PC-3 (cell line): Measurements from ENCODE around the gene IGDCC3. TPM values are rescaled to one million over a fixed set of nuclear protein-coding genes. Genes with fewer than 3 reads are reported as not detected.
"Not testable (repeated sequence)": the region's sequence is repeated elsewhere in the genome, so short reads cannot be mapped to it uniquely, and the experiment has no call there.

ENCODE experiments used
- ATAC-seq: fragments of 200-7000 bp; cut with Tn5 transposase; 2 replicates; pipeline ENCODE4 v1.9.1; 2020; ENCODE audit warnings: mild to moderate bottlenecking, moderate library complexity
- BruUV-seq: library from RNA; stranded (reverse); fragments of 400-500 nt; replicated peaks from 2 replicates; lab custom pipeline; 2021; lab: Mats Ljungman, UMichigan
- CTCF ChIA-PET: fragments of 300-600 bp; sonication (Branson Sonifier 250); formaldehyde crosslinking; loops from one replicate; lab custom pipeline; 2022; ENCODE audit warnings: antibody characterized with exemption; lab: Charles Lee
- POLR2A ChIA-PET: fragments of 300-600 bp; sonication (Branson Sonifier 250); formaldehyde crosslinking; loops from one replicate; lab custom pipeline; 2022; ENCODE audit warnings: antibody characterized with exemption; ENCODE audit not compliant: unreplicated experiment; lab: Charles Lee
- DNase-seq: peaks from one replicate; pipeline ENCODE4 v3.0.0-alpha.2; 2015
- H2AFZ ChIP-seq: fragments of 300-600 bp; sonication (generic); 2 replicates; pipeline ENCODE4 v1.6.0; 2016; ENCODE audit warnings: antibody characterized with exemption, low read length
- H3F3A ChIP-seq: fragments of 300-600 bp; sonication (generic); one replicate; pipeline ENCODE4 v1.6.0; 2017; ENCODE audit warnings: antibody characterized with exemption, low read length, control low read depth, mild to moderate bottlenecking; ENCODE audit not compliant: unreplicated experiment
- H3K27ac ChIP-seq: fragments of 300-600 bp; sonication (generic); 2 replicates; pipeline ENCODE4 v1.5.1; 2016; ENCODE audit warnings: mild to moderate bottlenecking, low read length
- H3K27me3 ChIP-seq: fragments of 300-600 bp; sonication (generic); 2 replicates; pipeline ENCODE4 v1.6.1; 2016; ENCODE audit warnings: low read length, mixed read lengths
- H3K36me3 ChIP-seq: fragments of 300-600 bp; sonication (generic); 2 replicates; pipeline ENCODE4 v1.6.1; 2016; ENCODE audit warnings: low read depth, mixed run types, low read length, mixed read lengths
- H3K4me1 ChIP-seq: fragments of 300-600 bp; sonication (generic); 2 replicates; pipeline ENCODE4 v1.5.1; 2016; ENCODE audit warnings: low read length; ENCODE audit not compliant: insufficient read depth
- H3K4me2 ChIP-seq: fragments of 300-600 bp; sonication (generic); 2 replicates; pipeline ENCODE4 v1.6.0; 2016; ENCODE audit warnings: low read length
- H3K4me3 ChIP-seq: fragments of 300-600 bp; sonication (generic); 2 replicates; pipeline ENCODE4 v1.5.1; 2016; ENCODE audit warnings: mild to moderate bottlenecking, low read length, mixed read lengths
- H3K79me2 ChIP-seq: fragments of 300-600 bp; sonication (generic); 2 replicates; pipeline ENCODE4 v1.6.1; 2017; ENCODE audit warnings: low read length, mixed read lengths
- H3K9ac ChIP-seq: fragments of 300-600 bp; sonication (generic); 2 replicates; pipeline ENCODE4 v1.6.0; 2016; ENCODE audit warnings: mild to moderate bottlenecking, low read length
- H3K9me2 ChIP-seq: fragments of 300-600 bp; sonication (generic); replicated peaks from 2 replicates; pipeline ENCODE4 v1.6.1; 2016; ENCODE audit warnings: mixed run types, low read length, mixed read lengths
- H3K9me3 ChIP-seq: fragments of 300-600 bp; sonication (generic); 2 replicates; pipeline ENCODE4 v1.6.1; 2016; ENCODE audit warnings: low read length, mixed read lengths
- H4K20me1 ChIP-seq: fragments of 300-600 bp; sonication (generic); 2 replicates; pipeline ENCODE4 v1.6.1; 2016; ENCODE audit warnings: low read length, mixed read lengths
- EZH2 ChIP-seq: fragments of 300-600 bp; sonication (generic); IDR thresholded peaks from one replicate; pipeline ENCODE4 v1.6.1; 2017; ENCODE audit warnings: antibody characterized with exemption, mild to moderate bottlenecking, low read length; ENCODE audit not compliant: unreplicated experiment
- EZH2phosphoT487 ChIP-seq: fragments of 300-600 bp; sonication (generic); IDR thresholded peaks from 2 replicates; pipeline ENCODE4 v1.6.1; 2018; ENCODE audit warnings: mild to moderate bottlenecking, antibody characterized with exemption, low read length, borderline replicate concordance
- intact Hi-C: fragments of 100-400 bp; cut with micrococcal nuclease; formaldehyde crosslinking; loops from 2 replicates; pipeline ENCODE4 v1.9.0; 2023
- total RNA-seq: library from RNA; depleted of rRNA; stranded (reverse); fragments of >200 nt; gene quantifications from 2 replicates; pipeline ENCODE4 v1.2.3, GENCODE V29; 2014
- TF ChIP-seq, protein P1 (sequence below): fragments of 300-600 bp; sonication (generic); conservative IDR thresholded peaks from 2 replicates; pipeline ENCODE4 v1.5.1; 2017; ENCODE audit warnings: antibody characterized with exemption, low read depth, mild to moderate bottlenecking, low read length

IGDCC3 gene
- total RNA-seq, 1 experiment from 2014 or later: not detected

GRCh38 chr15:65355988-65356353 lies 21.8 kb downstream of the IGDCC3 start:
- no TSS peak for BruUV-seq
- no peak for TF ChIP-seq EZH2phosphoT487
- TF ChIP-seq, protein P1, sequence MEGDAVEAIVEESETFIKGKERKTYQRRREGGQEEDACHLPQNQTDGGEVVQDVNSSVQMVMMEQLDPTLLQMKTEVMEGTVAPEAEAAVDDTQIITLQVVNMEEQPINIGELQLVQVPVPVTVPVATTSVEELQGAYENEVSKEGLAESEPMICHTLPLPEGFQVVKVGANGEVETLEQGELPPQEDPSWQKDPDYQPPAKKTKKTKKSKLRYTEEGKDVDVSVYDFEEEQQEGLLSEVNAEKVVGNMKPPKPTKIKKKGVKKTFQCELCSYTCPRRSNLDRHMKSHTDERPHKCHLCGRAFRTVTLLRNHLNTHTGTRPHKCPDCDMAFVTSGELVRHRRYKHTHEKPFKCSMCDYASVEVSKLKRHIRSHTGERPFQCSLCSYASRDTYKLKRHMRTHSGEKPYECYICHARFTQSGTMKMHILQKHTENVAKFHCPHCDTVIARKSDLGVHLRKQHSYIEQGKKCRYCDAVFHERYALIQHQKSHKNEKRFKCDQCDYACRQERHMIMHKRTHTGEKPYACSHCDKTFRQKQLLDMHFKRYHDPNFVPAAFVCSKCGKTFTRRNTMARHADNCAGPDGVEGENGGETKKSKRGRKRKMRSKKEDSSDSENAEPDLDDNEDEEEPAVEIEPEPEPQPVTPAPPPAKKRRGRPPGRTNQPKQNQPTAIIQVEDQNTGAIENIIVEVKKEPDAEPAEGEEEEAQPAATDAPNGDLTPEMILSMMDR: no peak
- TF ChIP-seq EZH2: no peak
- intact Hi-C loops: no loop called here
- POLR2A ChIA-PET: no interaction called here
- CTCF ChIA-PET: no interaction called here
- Histone ChIP-seq H3K9me2 (no peaks in the 10 kb centered on the region), H3K9me3 (no peaks in the 10 kb centered on the region), H3K27ac (no peak overlapping the region), H4K20me1 (no peaks in the 10 kb centered on the region), H3K4me1 (no peaks in the 10 kb centered on the region), H3K36me3 (no peaks in the 10 kb centered on the region), H3K27me3 (no peaks in the 10 kb centered on the region), H2AFZ (no peak overlapping the region), H3F3A (no peaks in the 10 kb centered on the region), H3K4me2 (no peak overlapping the region), H3K79me2 (no peaks in the 10 kb centered on the region), H3K9ac (no peak overlapping the region), H3K4me3 (no peak overlapping the region)
- ATAC-seq: no peak
- DNase-seq: no peak

- POLR2A ChIA-PET: no interaction called here
Observed at GRCh38 chr15:65355173-65355987, 22.4 kb downstream of the IGDCC3 start.

DNA sequence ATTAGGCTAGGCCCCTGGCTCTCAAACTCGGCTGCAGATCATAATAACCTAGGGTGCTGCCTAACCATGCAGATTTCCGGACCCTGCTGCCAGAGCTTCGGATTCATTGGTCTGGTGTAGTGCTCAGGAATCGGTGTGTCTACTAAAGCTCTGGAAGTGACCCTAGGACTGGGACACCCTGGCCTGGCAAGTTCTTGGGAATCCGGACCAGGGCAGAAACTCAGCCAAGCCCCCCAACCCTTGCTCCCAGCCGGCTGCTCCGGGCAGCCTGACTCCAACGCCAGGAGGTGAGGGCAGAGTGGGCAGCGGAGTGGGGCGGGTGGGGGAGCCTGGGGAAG lies 23.0 kb downstream of the IGDCC3 start:
- no peaks in the 10 kb centered on the region for H3K36me3 ChIP-seq
- H4K20me1 ChIP-seq: no peaks in the 10 kb centered on the region
- no peak overlapping the region for H3K4me2 ChIP-seq
- intact Hi-C loops: no loop called here
- H3K9ac ChIP-seq: no peak overlapping the region
- no peak overlapping the region for H3K27ac ChIP-seq
- H3K9me2 ChIP-seq: no peaks in the 10 kb centered on the region
- H3K27me3 ChIP-seq: no peaks in the 10 kb centered on the region
- ChIA-PET POLR2A (no interaction called here), CTCF (no interaction called here)
- H3K4me3 ChIP-seq: no peak overlapping the region
- H3K79me2 ChIP-seq: no peaks in the 10 kb centered on the region
- TF ChIP-seq EZH2phosphoT487 (no peak), EZH2 (no peak)
- TF ChIP-seq, protein P1: no peak
- no peak for DNase-seq
- no TSS peak for BruUV-seq
- no peaks in the 10 kb centered on the region for H3F3A ChIP-seq
- no peaks in the 10 kb centered on the region for H3K4me1 ChIP-seq
- no peaks in the 10 kb centered on the region for H3K9me3 ChIP-seq
- ATAC-seq: no peak
- H2AFZ ChIP-seq: no peak overlapping the region

More at GRCh38 chr15:65355173-65355987, 22.4 kb downstream of the IGDCC3 start:
- H3K79me2 ChIP-seq: no peaks in the 10 kb centered on the region
- no TSS peak for BruUV-seq
- no peak overlapping the region for H3K4me2 ChIP-seq
- no peaks in the 10 kb centered on the region for H3K27me3 ChIP-seq
- no peaks in the 10 kb centered on the region for H3K9me2 ChIP-seq
- no peak overlapping the region for H3K27ac ChIP-seq
- no peak for ATAC-seq
- no peaks in the 10 kb centered on the region for H3K9me3 ChIP-seq
- H3K4me1 ChIP-seq: no peaks in the 10 kb centered on the region
- no peaks in the 10 kb centered on the region for H3K36me3 ChIP-seq
- no peak for DNase-seq
- no peaks in the 10 kb centered on the region for H3F3A ChIP-seq
- TF ChIP-seq EZH2 (no peak), EZH2phosphoT487 (no peak)
- TF ChIP-seq, protein P1: no peak
- no peaks in the 10 kb centered on the region for H4K20me1 ChIP-seq
- no peak overlapping the region for H3K4me3 ChIP-seq
- intact Hi-C loops: no loop called here
- CTCF ChIA-PET: no interaction called here
- no peak overlapping the region for H3K9ac ChIP-seq
- H2AFZ ChIP-seq: no peak overlapping the region

DNA sequence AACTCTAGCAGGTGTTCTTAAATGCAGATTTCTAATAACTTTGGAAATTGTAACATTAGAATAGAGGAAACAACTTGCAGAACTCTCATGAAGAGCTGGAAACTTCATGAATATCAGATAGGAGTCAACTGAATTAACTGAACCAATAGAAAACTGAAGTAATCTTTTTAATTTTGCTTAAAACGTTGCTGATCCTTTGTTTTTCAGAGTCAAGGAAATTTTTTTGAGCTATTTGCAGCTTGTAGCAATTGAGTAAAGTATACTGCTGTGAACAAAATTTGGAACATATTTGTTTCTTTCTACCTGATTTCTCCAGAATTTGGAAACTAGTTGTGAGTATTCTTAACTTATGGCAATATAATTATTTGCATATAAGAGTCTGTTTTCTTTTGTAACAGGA lies 25.8 kb downstream of the IGDCC3 start:
- H3F3A ChIP-seq, H3K4me3 ChIP-seq, H3K36me3 ChIP-seq, CTCF ChIA-PET, H3K9me2 ChIP-seq, POLR2A ChIA-PET, H3K4me1 ChIP-seq, DNase-seq, H4K20me1 ChIP-seq, H3K79me2 ChIP-seq, BruUV-seq, H3K9ac ChIP-seq, H3K27me3 ChIP-seq, H3K9me3 ChIP-seq, H3K4me2 ChIP-seq, ATAC-seq, intact Hi-C loops, H2AFZ ChIP-seq, H3K27ac ChIP-seq: not testable (repeated sequence)
